Measurements from ENCODE around the gene LHX3. TPM values are rescaled to one million over a fixed set of nuclear protein-coding genes. Genes with fewer than 3 reads are reported as not detected.

LHX3 gene
- total RNA-seq, 4 donors from 2014 or later: not detected

- intact Hi-C loops (cut with DNase I): no loop called here
- Histone ChIP-seq H3K9me3 (peaks cover 0 to 5% (median 4%) of the 10 kb centered on the region in 3 donors), H3K4me3 (no peak overlapping the region), H3K27me3 (peaks cover 0 to 9% (median 0%) of the 10 kb centered on the region in 4 donors), H3K36me3 (peaks cover 7 to 84% (median 17%) of the 10 kb centered on the region in 3 donors), H3K27ac (no peak overlapping the region), H3K4me1 (no peaks in the 10 kb centered on the region)
- 88 to 89% methylated on average over 8 to 15 of the region's 15 CpGs for WGBS, 2 donors
- TF ChIP-seq CTCF (IDR thresholded peaks at IDR 0.05) (no peak), POLR2A (IDR thresholded peaks at IDR 0.05) (no peak)
- DNase-seq: no peak
Measured at GRCh38 chr9:136211006-136211405, 6.1 kb upstream of the LHX3 start.

GRCh38 chr9:136210276-136210675 is 5.3 kb upstream of the LHX3 start:
- peaks cover 0 to 9% (median 0%) of the 10 kb centered on the region in 4 donors for H3K27me3 ChIP-seq
- TF ChIP-seq POLR2A (IDR thresholded peaks at IDR 0.05) (no peak), CTCF (IDR thresholded peaks at IDR 0.05) (no peak)
- WGBS, 2 donors: 94 to 98% methylated on average over 10 to 14 of the region's 16 CpGs
- no peak overlapping the region for H3K27ac ChIP-seq
- H3K9me3 ChIP-seq: peaks cover 0 to 5% (median 4%) of the 10 kb centered on the region in 3 donors
- intact Hi-C loops (cut with DNase I): no loop called here
- peaks cover 0 to 1% (median 0%) of the 10 kb centered on the region in 3 donors for H3K4me1 ChIP-seq
- no peak for DNase-seq
- H3K4me3 ChIP-seq: no peak overlapping the region
- H3K36me3 ChIP-seq: peaks cover 7 to 77% (median 17%) of the 10 kb centered on the region in 3 donors

GRCh38 chr9:136209786-136210185 is 4.9 kb upstream of the LHX3 start:
- no peak for DNase-seq
- Histone ChIP-seq H3K27me3 (peaks cover 0 to 14% (median 1%) of the 10 kb centered on the region in 4 donors), H3K27ac (no peak overlapping the region), H3K36me3 (peaks cover 5 to 72% (median 13%) of the 10 kb centered on the region in 3 donors), H3K4me3 (no peak overlapping the region), H3K4me1 (peaks cover 0 to 6% (median 0%) of the 10 kb centered on the region in 3 donors), H3K9me3 (peaks cover 0 to 5% (median 4%) of the 10 kb centered on the region in 3 donors)
- 77 to 86% methylated on average over 8 to 11 of the region's 17 CpGs for WGBS, 2 donors
- TF ChIP-seq POLR2A (IDR thresholded peaks at IDR 0.05) (no peak), CTCF (IDR thresholded peaks at IDR 0.05) (no peak)
- intact Hi-C loops (cut with DNase I): loop anchor here (10.0 kb wide), 1 partner anchor 65 kb away; no protein-coding TSS in a partner anchor

GRCh38 chr9:136209232-136209631 is 4.3 kb upstream of the LHX3 start:
- Histone ChIP-seq H3K36me3 (peaks cover 0 to 66% (median 10%) of the 10 kb centered on the region in 3 donors), H3K4me1 (peaks cover 0 to 10% (median 0%) of the 10 kb centered on the region in 3 donors), H3K27ac (no peak overlapping the region), H3K4me3 (no peak overlapping the region), H3K27me3 (peaks cover 0 to 20% (median 7%) of the 10 kb centered on the region in 4 donors), H3K9me3 (peaks cover 0 to 5% (median 2%) of the 10 kb centered on the region in 3 donors)
- DNase-seq: no peak
- TF ChIP-seq CTCF (IDR thresholded peaks at IDR 0.05) (no peak), POLR2A (IDR thresholded peaks at IDR 0.05) (no peak)
- WGBS, 2 donors: 83 to 95% methylated on average over 4 to 16 of the region's 17 CpGs
- intact Hi-C loops (cut with DNase I): loop anchor here (10.0 kb wide), 1 partner anchor 64 kb away; no protein-coding TSS in a partner anchor

GRCh38 chr9:136208675-136209074 is 3.7 kb upstream of the LHX3 start:
- H3K4me3 ChIP-seq: no peak overlapping the region
- no peak for DNase-seq
- H3K36me3 ChIP-seq: peaks cover 0 to 61% (median 7%) of the 10 kb centered on the region in 3 donors
- intact Hi-C loops (cut with DNase I): loop anchor here (10.0 kb wide), 1 partner anchor 64 kb away; no protein-coding TSS in a partner anchor
- peaks cover 0 to 10% (median 0%) of the 10 kb centered on the region in 3 donors for H3K4me1 ChIP-seq
- peaks cover 0 to 25% (median 12%) of the 10 kb centered on the region in 4 donors for H3K27me3 ChIP-seq
- H3K9me3 ChIP-seq: peaks cover 0 to 2% (median 0%) of the 10 kb centered on the region in 3 donors
- TF ChIP-seq CTCF (IDR thresholded peaks at IDR 0.05): no peak
- no peak for TF ChIP-seq POLR2A (IDR thresholded peaks at IDR 0.05)
- H3K27ac ChIP-seq: no peak overlapping the region
- WGBS, 2 donors: 78 to 94% methylated on average over 6 to 10 of the region's 17 CpGs
